GM10847 (cell line): ENCODE data around the gene ANKRD17.
A peak's percentile ranks its signal among the peaks of the same experiment; 100 is the strongest.

Source experiments
- POLR2A ChIP-seq: IDR thresholded peaks from 2 replicates; pipeline ENCODE4 v1.6.1; 2011; ENCODE audit not compliant: insufficient read length; ENCODE audit errors: extremely low read depth

ANKRD17 gene

GRCh38 chr4:73258686-73259570 lies at the start of gene ANKRD17:
TSS of gene ANKRD17 (minus strand) at chr4:73258798. CDS start at chr4:73258668, 130 bp downstream.
- TF ChIP-seq POLR2A = peak; percentile 80

- no peak for TF ChIP-seq POLR2A
These were observed 49.7 kb upstream of the ANKRD17 start for GRCh38 chr4:73308286-73308685.

- TF ChIP-seq POLR2A = no peak
These were observed 45.1 kb upstream of the ANKRD17 start for GRCh38 chr4:73303711-73304110.

- TF ChIP-seq POLR2A = no peak
These were observed 41.1 kb upstream of the ANKRD17 start for GRCh38 chr4:73299548-73300280.

GRCh38 chr4:73281982-73282381 lies 23.4 kb upstream of the ANKRD17 start:
- TF ChIP-seq POLR2A = no peak

GRCh38 chr4:73281396-73281795 lies 22.8 kb upstream of the ANKRD17 start:
- TF ChIP-seq POLR2A = no peak

GRCh38 chr4:73277201-73277600 lies 18.6 kb upstream of the ANKRD17 start:
- TF ChIP-seq POLR2A = no peak

- TF ChIP-seq POLR2A = no peak
These were observed 16.7 kb upstream of the ANKRD17 start for GRCh38 chr4:73275318-73275654.

GRCh38 chr4:73272816-73273215 lies 14.2 kb upstream of the ANKRD17 start:
- TF ChIP-seq POLR2A = no peak

- no peak for TF ChIP-seq POLR2A
These were observed 8.5 kb upstream of the ANKRD17 start for GRCh38 chr4:73267050-73267449.

GRCh38 chr4:73259571-73260090 lies 1.0 kb upstream of the ANKRD17 start:
- no peak for TF ChIP-seq POLR2A

GRCh38 chr4:73258436-73258685 lies 237 bp downstream of the ANKRD17 start:
- TF ChIP-seq POLR2A = no peak

GRCh38 chr4:73257651-73258435 lies 755 bp downstream of the ANKRD17 start:
- no peak for TF ChIP-seq POLR2A

- TF ChIP-seq POLR2A = no peak
These were observed 1.4 kb downstream of the ANKRD17 start for GRCh38 chr4:73257234-73257633.

GRCh38 chr4:73252001-73252400 lies 6.6 kb downstream of the ANKRD17 start:
- no peak for TF ChIP-seq POLR2A

GRCh38 chr4:73251384-73251783 lies 7.2 kb downstream of the ANKRD17 start:
- no peak for TF ChIP-seq POLR2A
